DOHH2 (cell line): ENCODE data around the gene RAC3.

Source experiments
- EZH2phosphoT487 ChIP-seq: fragments of 200-600 bp; sonication (generic); IDR thresholded peaks from 2 replicates; pipeline ENCODE4 v1.6.1; 2017; ENCODE audit warnings: borderline replicate concordance, mild to moderate bottlenecking, antibody characterized with exemption, low read length, moderate library complexity, mixed read lengths
- TF ChIP-seq, protein P1 (sequence below): fragments of 200-600 bp; sonication (generic); IDR thresholded peaks from one replicate; pipeline ENCODE4 v1.5.1; 2014; ENCODE audit warnings: antibody characterized with exemption, mild to moderate bottlenecking, low read depth, low read length; ENCODE audit not compliant: poor library complexity, severe bottlenecking

DNA sequence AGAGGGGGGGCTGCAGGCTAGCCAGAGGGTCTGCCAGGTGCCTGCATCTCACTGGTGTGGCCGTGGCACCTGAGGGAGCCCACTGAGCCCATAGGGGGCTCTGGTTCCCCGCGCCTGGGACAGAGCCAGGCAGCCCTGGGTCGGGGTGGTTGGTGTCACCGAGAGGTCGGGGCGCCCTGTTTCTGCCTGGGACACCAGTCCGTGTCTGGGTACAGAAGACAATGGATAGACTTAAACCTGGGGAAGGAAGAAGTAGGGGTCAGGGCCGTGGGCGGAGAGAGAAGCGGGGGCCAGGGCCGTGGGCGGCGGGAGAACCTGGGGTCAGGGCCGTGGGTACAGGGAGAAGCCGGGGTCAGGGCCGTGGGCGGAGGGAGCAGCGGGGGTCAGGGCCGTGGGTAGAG lies 17.1 kb downstream of the RAC3 start:
- TF ChIP-seq, protein P1, sequence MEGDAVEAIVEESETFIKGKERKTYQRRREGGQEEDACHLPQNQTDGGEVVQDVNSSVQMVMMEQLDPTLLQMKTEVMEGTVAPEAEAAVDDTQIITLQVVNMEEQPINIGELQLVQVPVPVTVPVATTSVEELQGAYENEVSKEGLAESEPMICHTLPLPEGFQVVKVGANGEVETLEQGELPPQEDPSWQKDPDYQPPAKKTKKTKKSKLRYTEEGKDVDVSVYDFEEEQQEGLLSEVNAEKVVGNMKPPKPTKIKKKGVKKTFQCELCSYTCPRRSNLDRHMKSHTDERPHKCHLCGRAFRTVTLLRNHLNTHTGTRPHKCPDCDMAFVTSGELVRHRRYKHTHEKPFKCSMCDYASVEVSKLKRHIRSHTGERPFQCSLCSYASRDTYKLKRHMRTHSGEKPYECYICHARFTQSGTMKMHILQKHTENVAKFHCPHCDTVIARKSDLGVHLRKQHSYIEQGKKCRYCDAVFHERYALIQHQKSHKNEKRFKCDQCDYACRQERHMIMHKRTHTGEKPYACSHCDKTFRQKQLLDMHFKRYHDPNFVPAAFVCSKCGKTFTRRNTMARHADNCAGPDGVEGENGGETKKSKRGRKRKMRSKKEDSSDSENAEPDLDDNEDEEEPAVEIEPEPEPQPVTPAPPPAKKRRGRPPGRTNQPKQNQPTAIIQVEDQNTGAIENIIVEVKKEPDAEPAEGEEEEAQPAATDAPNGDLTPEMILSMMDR, result no peak
- TF ChIP-seq EZH2phosphoT487, result no peak
